GM12874 (cell line): ENCODE data around the gene GLTP.

ENCODE experiments used
- TF ChIP-seq, protein P1 (sequence below): IDR thresholded peaks from 2 replicates; pipeline ENCODE4 v1.5.1; 2011; ENCODE audit warnings: low read depth, mild to moderate bottlenecking, control low read depth, low read length, moderate library complexity; ENCODE audit not compliant: insufficient read depth

The GLTP gene, protein sequence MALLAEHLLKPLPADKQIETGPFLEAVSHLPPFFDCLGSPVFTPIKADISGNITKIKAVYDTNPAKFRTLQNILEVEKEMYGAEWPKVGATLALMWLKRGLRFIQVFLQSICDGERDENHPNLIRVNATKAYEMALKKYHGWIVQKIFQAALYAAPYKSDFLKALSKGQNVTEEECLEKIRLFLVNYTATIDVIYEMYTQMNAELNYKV

DNA sequence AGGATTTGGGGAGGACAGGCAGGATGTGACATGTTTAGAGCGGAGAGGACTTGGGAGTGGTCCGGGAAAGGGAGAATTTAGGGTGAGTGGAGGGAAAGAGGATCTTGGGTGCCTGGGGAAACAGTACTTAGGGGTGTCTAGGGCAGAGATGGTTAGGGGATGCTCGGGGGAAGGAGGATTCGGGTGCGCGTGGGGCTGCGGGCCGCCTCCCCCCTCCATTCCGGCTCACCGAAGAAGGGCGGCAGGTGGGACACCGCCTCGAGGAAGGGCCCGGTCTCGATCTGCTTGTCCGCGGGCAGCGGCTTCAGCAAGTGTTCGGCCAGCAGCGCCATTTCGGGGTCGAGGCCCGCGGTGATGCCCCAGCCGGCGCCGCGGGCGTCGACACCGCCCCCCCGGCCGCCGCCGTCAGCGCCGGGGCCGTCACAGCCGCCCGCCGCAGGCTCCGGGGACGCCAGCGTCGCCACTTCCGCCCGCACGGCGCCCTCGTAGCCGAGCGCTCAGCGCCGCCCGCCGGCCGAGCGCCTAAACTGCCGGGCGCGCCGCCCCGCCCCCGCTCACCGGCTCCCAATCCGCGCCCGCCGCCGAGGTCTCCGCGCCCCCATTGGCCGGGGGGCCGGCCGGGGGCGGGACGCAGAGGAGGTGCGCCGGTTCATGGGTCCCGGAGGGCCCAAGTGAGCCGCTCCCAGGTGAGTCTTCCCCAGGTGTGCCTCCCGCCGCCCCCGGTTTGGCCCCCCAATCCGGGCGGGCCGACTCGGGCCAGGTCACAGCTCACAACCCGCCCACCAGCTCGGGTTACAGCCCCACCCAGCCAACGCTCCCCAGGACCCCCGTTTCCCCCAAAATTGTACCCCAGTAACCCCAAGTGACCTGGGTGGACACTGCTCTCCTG is at the start of gene GLTP:
Gene GLTP, minus strand, starts transcription at position 499 of the 889 bp plus-strand sequence. Its CDS starts 167 bp downstream, at position 332.
- TF ChIP-seq, protein P1, sequence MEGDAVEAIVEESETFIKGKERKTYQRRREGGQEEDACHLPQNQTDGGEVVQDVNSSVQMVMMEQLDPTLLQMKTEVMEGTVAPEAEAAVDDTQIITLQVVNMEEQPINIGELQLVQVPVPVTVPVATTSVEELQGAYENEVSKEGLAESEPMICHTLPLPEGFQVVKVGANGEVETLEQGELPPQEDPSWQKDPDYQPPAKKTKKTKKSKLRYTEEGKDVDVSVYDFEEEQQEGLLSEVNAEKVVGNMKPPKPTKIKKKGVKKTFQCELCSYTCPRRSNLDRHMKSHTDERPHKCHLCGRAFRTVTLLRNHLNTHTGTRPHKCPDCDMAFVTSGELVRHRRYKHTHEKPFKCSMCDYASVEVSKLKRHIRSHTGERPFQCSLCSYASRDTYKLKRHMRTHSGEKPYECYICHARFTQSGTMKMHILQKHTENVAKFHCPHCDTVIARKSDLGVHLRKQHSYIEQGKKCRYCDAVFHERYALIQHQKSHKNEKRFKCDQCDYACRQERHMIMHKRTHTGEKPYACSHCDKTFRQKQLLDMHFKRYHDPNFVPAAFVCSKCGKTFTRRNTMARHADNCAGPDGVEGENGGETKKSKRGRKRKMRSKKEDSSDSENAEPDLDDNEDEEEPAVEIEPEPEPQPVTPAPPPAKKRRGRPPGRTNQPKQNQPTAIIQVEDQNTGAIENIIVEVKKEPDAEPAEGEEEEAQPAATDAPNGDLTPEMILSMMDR, result peak; percentile 71

DNA sequence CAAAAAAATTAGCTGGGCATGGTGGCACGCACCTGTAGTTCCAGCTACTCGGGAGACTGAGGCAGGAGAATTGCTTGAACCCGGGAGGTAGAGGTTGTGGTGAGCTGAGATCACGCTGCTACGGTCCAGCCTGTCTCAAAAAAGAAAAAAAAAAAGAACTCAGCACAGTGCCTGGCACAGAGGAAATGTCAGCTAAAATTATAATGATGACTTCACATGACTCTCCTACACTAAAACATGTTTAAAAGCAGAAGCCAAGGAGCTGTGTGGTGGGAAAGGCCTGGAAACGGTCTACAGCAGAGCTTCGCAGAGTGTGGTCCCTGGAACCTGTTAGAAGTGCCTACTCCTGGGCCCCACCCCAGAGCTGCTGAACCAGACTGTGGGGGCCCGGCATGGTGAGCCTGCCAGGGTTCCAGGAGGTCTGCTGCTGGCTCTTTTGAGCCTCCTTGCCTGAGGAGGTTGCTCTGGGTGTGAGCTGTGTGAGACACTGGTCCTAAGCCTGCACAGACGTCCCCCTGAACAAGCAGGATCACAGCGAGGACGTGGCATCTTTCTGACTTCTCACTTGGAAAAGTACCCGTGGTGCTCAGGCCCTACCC is 47.8 kb upstream of the GLTP start:
- TF ChIP-seq, protein P1, result no peak

DNA sequence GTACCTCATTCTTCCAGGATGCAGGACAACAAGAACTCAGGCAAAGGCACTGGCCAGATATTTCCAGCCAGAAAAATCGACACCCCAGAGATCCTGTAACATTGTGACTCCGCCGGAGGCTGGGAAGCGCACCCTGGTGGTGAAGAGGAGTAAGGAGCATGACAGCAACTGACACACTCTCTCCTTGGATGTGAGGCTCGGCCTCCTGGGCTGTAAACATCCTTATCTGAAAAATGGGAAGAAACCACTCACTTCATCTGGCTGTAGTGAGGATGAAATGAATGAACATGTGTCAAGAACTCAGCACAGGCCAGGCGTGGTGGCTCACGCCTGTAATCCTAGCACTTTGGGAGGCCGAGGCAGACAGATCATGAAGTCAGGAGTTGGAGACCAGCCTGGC is 47.3 kb upstream of the GLTP start:
- TF ChIP-seq, protein P1, result peak; percentile 68

DNA sequence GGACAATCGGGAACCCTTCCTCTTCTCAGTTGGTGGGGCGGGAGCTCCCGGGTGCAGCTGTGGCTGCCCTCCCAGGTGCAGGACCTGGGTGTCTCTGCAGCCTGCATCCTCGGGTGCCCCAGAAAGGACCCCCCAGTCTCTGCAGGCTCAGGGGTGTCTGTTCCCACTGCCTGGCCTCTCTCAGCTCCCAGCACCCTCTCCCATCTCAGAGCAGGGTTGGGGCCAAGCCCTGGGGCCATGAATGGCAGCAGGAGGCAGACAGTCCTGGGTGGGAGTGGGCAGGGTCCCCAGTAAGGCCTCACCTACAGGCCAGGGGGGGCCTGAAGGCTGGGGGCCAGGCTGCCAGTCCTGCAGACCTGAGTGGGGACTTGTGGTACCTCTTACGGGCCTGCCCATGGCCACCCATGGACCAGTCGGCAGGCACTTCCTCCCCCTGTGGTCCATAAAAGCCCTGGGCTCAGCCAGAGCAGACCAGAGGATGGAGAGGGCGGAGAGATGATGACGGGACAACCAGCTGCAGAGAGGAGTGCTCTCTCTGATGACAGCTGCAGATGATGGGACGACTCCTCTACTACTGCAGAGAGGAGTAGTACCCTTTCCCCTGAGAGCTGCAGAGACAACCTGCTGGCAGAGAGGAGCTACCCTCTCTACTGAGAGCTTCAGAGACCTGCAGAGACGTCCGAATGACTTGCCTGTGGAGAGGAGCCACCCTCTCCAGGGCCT is 46.3 kb upstream of the GLTP start:
- TF ChIP-seq, protein P1, result no peak

DNA sequence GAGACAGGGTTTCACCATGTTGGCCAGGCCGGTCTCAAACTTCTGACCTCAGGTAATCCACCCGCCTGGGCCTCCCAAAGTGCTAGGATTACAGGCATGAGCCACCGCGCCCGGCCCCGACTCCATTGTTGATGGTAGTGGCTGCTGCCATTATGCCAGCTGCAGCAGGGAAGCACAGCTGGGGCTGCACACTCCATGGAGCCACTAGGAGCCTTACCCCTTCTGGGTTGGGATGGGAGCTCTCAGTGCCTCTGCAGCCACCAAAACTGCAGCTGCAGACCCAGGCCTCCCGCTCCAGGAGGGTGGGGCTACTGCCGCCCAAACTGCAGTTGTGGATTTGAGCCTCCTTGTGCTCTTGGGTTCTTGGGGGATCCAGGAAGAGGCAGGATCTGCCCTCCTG is 45.7 kb upstream of the GLTP start:
- TF ChIP-seq, protein P1, result no peak

DNA sequence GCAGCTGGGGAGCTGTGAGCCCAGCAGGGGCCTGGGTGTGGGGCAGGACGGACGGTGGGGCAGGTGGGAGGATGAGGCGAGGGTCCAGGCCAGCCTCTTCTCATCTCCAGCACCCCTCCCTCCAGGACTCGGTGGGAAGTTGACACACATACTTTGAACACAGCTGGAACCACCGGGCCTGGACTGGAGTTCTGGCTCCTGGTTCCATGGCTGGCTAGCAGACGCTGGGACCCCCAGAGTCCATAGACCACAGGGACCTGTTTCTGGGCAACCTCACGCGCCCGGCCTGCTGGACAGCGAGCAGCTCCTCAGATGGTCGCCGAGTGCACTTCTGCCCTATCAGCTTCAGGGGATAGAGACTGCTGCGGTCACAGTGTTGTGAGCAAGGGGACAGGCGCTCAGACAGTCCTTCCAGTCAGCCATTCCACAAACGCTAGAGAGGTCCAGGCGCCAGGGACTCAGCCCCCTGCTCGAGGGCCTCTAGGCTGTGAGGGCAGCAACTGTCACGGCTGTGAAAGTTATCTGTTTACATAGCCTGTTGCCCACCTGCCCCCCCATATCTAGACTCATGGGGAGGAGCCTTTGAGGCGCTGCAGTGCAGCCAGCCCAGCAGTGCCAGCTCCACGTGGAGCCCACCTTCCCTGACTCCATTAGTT is 45.0 kb upstream of the GLTP start:
- TF ChIP-seq, protein P1, result no peak
